ENCODE data around the gene CCT8L2.
"Not testable (repeated sequence)": the region's sequence is repeated elsewhere in the genome, so short reads cannot be mapped to it uniquely, and the experiment has no call there.

The CCT8L2 gene

GRCh38 chr22:16595251-16595650, 2.6 kb upstream of the CCT8L2 start:
- DNase-seq = not testable (repeated sequence)

GRCh38 chr22:16594026-16594425, 1.4 kb upstream of the CCT8L2 start:
- DNase-seq = no peak

- DNase-seq = not testable (repeated sequence)
Observed at GRCh38 chr22:16592231-16592630, 379 bp downstream of the CCT8L2 start.

- DNase-seq = not testable (repeated sequence)
Observed at GRCh38 chr22:16591136-16591535, 1.5 kb downstream of the CCT8L2 start.

- DNase-seq = no peak
Observed at GRCh38 chr22:16586991-16587390, 5.6 kb downstream of the CCT8L2 start.

GRCh38 chr22:16586170-16586569, 6.4 kb downstream of the CCT8L2 start:
- no peak for DNase-seq

GRCh38 chr22:16580872-16581271, 11.7 kb downstream of the CCT8L2 start:
- not testable (repeated sequence) for DNase-seq

GRCh38 chr22:16569240-16569834, 23.3 kb downstream of the CCT8L2 start:
- DNase-seq = not testable (repeated sequence)

GRCh38 chr22:16568425-16568758, 24.2 kb downstream of the CCT8L2 start:
- DNase-seq = no peak

- DNase-seq = not testable (repeated sequence)
Observed at GRCh38 chr22:16567617-16568424, 24.8 kb downstream of the CCT8L2 start.

GRCh38 chr22:16566421-16567151, 26.0 kb downstream of the CCT8L2 start:
- not testable (repeated sequence) for DNase-seq

- DNase-seq = not testable (repeated sequence)
Observed at GRCh38 chr22:16565585-16566420, 26.8 kb downstream of the CCT8L2 start.

- not testable (repeated sequence) for DNase-seq
Observed at GRCh38 chr22:16564837-16565584, 27.6 kb downstream of the CCT8L2 start.

GRCh38 chr22:16563555-16564520, 28.8 kb downstream of the CCT8L2 start:
- DNase-seq = no peak

GRCh38 chr22:16562711-16563554, 29.7 kb downstream of the CCT8L2 start:
- no peak for DNase-seq

GRCh38 chr22:16561093-16561658, 31.4 kb downstream of the CCT8L2 start:
- not testable (repeated sequence) for DNase-seq

- DNase-seq = not testable (repeated sequence)
Observed at GRCh38 chr22:16560651-16561050, 32.0 kb downstream of the CCT8L2 start.

GRCh38 chr22:16559996-16560395, 32.6 kb downstream of the CCT8L2 start:
- DNase-seq = not testable (repeated sequence)
